ENCODE results near the gene INPP5A.

- TF ChIP-seq ZNF41 (CRISPR knock-in tag; conservative IDR thresholded peaks at IDR 0.05) (no peak), CREB1 (IDR thresholded peaks at IDR 0.05) (no peak), CREB1 (CRISPR knock-in tag; IDR thresholded peaks at IDR 0.05) (no peak), ZBTB33 (CRISPR knock-in tag; IDR thresholded peaks at IDR 0.05) (no peak), ZNF668 (CRISPR knock-in tag; IDR thresholded peaks at IDR 0.05) (no peak), CTCF (IDR thresholded peaks at IDR 0.05 in 2 of 3, conservative IDR thresholded peaks at IDR 0.05 in 1 of 3; ENCODE audit: insufficient read depth in 2 of 3, low read depth in 1 of 3, low read length in 3 of 3) (no peak), FOXA3 (CRISPR knock-in tag; conservative IDR thresholded peaks at IDR 0.05 in 1 of 2, IDR thresholded peaks at IDR 0.05 in 1 of 2) (no peak), EZH2 (IDR thresholded peaks at IDR 0.05; ENCODE audit: borderline replicate concordance, low read depth, low read length) (no peak), JUNB (CRISPR knock-in tag; conservative IDR thresholded peaks at IDR 0.05) (no peak), RNF2 (IDR thresholded peaks at IDR 0.05) (no peak), FOXJ3 (CRISPR knock-in tag; IDR thresholded peaks at IDR 0.05) (no peak)
- TF ChIP-seq, protein P1, sequence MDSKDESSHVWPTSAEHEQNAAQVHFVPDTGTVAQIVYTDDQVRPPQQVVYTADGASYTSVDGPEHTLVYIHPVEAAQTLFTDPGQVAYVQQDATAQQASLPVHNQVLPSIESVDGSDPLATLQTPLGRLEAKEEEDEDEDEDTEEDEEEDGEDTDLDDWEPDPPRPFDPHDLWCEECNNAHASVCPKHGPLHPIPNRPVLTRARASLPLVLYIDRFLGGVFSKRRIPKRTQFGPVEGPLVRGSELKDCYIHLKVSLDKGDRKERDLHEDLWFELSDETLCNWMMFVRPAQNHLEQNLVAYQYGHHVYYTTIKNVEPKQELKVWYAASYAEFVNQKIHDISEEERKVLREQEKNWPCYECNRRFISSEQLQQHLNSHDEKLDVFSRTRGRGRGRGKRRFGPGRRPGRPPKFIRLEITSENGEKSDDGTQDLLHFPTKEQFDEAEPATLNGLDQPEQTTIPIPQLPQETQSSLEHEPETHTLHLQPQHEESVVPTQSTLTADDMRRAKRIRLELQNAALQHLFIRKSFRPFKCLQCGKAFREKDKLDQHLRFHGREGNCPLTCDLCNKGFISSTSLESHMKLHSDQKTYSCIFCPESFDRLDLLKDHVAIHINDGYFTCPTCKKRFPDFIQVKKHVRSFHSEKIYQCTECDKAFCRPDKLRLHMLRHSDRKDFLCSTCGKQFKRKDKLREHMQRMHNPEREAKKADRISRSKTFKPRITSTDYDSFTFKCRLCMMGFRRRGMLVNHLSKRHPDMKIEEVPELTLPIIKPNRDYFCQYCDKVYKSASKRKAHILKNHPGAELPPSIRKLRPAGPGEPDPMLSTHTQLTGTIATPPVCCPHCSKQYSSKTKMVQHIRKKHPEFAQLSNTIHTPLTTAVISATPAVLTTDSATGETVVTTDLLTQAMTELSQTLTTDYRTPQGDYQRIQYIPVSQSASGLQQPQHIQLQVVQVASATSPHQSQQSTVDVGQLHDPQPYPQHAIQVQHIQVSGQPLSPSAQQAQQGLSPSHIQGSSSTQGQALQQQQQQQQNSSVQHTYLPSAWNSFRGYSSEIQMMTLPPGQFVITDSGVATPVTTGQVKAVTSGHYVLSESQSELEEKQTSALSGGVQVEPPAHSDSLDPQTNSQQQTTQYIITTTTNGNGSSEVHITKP (IDR thresholded peaks at IDR 0.05; ENCODE audit: partially characterized antibody), result no peak
- TF ChIP-seq, protein P2, sequence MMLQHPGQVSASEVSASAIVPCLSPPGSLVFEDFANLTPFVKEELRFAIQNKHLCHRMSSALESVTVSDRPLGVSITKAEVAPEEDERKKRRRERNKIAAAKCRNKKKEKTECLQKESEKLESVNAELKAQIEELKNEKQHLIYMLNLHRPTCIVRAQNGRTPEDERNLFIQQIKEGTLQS (IDR thresholded peaks at IDR 0.05), result no peak
- TF ChIP-seq, protein P2 (CRISPR knock-in tag; conservative IDR thresholded peaks at IDR 0.05), result no peak
These were observed 216.0 kb downstream of the INPP5A start for GRCh38 chr10:132753596-132753995.

Data from K562 (cell line).